Right lobe of liver (tissue), 6 donors: ENCODE results near the gene FMN1. TPM values are rescaled to one million over a fixed set of nuclear protein-coding genes. Genes with fewer than 3 reads are reported as not detected.

Source experiments
- ATAC-seq, 4 donors: fragments of 200-7000 bp; cut with Tn5 transposase; one replicate each; pipeline ENCODE4 v1.9.1; 2020; ENCODE audit warnings: mild to moderate bottlenecking in 4 of 4, moderate library complexity in 4 of 4
- DNase-seq, 3 donors: peaks; one replicate each; pipeline ENCODE4 v3.0.0-alpha.2; 2020
- H3K27ac ChIP-seq, 3 donors: fragments of 200-600 bp; one replicate each; pipeline ENCODE4 v1.8.0; 2022
- H3K27me3 ChIP-seq, 2 donors: fragments of 200-600 bp; one replicate each; pipeline ENCODE4 v1.8.0; 2022
- H3K36me3 ChIP-seq, 4 donors: fragments of 200-600 bp; sonication (generic) in 1 of 4; one replicate each; pipeline versions ENCODE4 v1.5.1 to v1.8.0; 2017 to 2022; ENCODE audit warnings: control low read depth in 1 of 4
- H3K4me1 ChIP-seq, 4 donors: fragments of 200-600 bp; sonication (generic) in 1 of 4; one replicate each; pipeline versions ENCODE4 v1.5.1 to v1.8.0; 2017 to 2022; ENCODE audit warnings: control low read depth in 1 of 4
- H3K4me3 ChIP-seq, 3 donors: fragments of 200-600 bp; one replicate each; pipeline ENCODE4 v1.8.0; 2022
- H3K9me3 ChIP-seq, 4 donors: fragments of 200-600 bp; sonication (generic) in 1 of 4; one replicate each; pipeline versions ENCODE4 v1.5.1 to v1.8.0; 2017 to 2022; ENCODE audit warnings: control low read depth in 1 of 4
- CTCF ChIP-seq, 4 donors: fragments of 200-600 bp in 3 of 4; fragments of 450-650 bp in 1 of 4; IDR thresholded peaks; one replicate each; pipeline versions ENCODE4 v1.5.1 to v1.8.0; 2016 to 2022; ENCODE audit warnings: antibody characterized with exemption in 4 of 4, mild to moderate bottlenecking in 2 of 4
- POLR2A ChIP-seq: fragments of 450-650 bp; IDR thresholded peaks from one replicate; pipeline ENCODE4 v1.6.1; 2017; ENCODE audit warnings: antibody characterized with exemption, mild to moderate bottlenecking
- WGBS: methylation state at CpG from one replicate; pipeline ENCODE4 v1.1.6; 2018; ENCODE audit warnings: low coverage, low lambda C conversion rate; ENCODE audit not compliant: insufficient coverage; ENCODE audit errors: missing lambda C conversion rate; 5-methylcytosine and 5-hydroxymethylcytosine counted together
- intact Hi-C, 2 donors: fragments of 100-400 bp; cut with DNase I; formaldehyde crosslinking; loops; one replicate each; pipeline versions ENCODE4 v1.11.2 to v1.14.1; 2022
- total RNA-seq, 6 experiments: library from RNA; depleted of rRNA in 2 of 6; stranded (reverse); fragments of >200 nt in 2 of 6; fragmentation: NEBNext Ultra II Directional in 3 of 6; extraction: Animal tissue kit (Norgen Biotek cat#: 25700) in 3 of 6; gene quantifications; one replicate each; pipeline versions ENCODE4 v1.1.0 to v1.2.4, GENCODE V29; 2016 to 2023
- donor health status: DM: no; HTN: yes; CAD: no.
- donor health status: DM: no; HTN: no; CAD: no.
- donor health status: DM: no; HTN: no; CAD: no.
- donor health status: DM: no; HTN: yes; CAD: no.
- donor health status: DM: no; HTN: yes; CAD: no.

Gene FMN1
- total RNA-seq, 6 experiments from 2014 or later, result 1.1 to 6.8 (median 3.1) TPM

GRCh38 chr15:32732574-32733157 lies 461.8 kb downstream of the FMN1 start:
- Histone ChIP-seq H3K9me3 (no peaks in the 10 kb centered on the region), H3K4me3 (no peak overlapping the region), H3K27ac (no peak overlapping the region), H3K4me1 (peaks cover 0 to 14% (median 6%) of the 10 kb centered on the region in 4 donors), H3K36me3 (no peaks in the 10 kb centered on the region), H3K27me3 (no peaks in the 10 kb centered on the region)
- DNase-seq, result peak in 1 of 3 donors; percentile 49
- 62% methylated on average over 6 of the region's 6 CpGs for WGBS
- TF ChIP-seq POLR2A, result no peak
- TF ChIP-seq CTCF (IDR thresholded peaks at IDR 0.05), result no peak
- intact Hi-C loops, result no loop called here
- peak; percentile 79 to 92 (median 89) for ATAC-seq

- Histone ChIP-seq H3K4me1 (peaks cover 0 to 14% (median 6%) of the 10 kb centered on the region in 4 donors), H3K4me3 (no peak overlapping the region), H3K27me3 (no peaks in the 10 kb centered on the region), H3K9me3 (no peaks in the 10 kb centered on the region), H3K36me3 (no peaks in the 10 kb centered on the region), H3K27ac (no peak overlapping the region)
- intact Hi-C loops, result no loop called here
- TF ChIP-seq CTCF (IDR thresholded peaks at IDR 0.05) (no peak), POLR2A (no peak)
- ATAC-seq (peak; percentile 78 to 86 (median 82)), DNase-seq (peak; percentile 65 to 85 (median 66))
- 57% methylated on average over 13 of the region's 27 CpGs for WGBS
Observed at GRCh38 chr15:32730677-32731654, 463.5 kb downstream of the FMN1 start.

GRCh38 chr15:32729700-32730395 lies 464.7 kb downstream of the FMN1 start:
- DNase-seq (no peak), ATAC-seq (no peak)
- Histone ChIP-seq H3K27ac (no peak overlapping the region), H3K36me3 (no peaks in the 10 kb centered on the region), H3K4me3 (no peak overlapping the region), H3K27me3 (no peaks in the 10 kb centered on the region), H3K4me1 (peaks cover 0 to 14% (median 6%) of the 10 kb centered on the region in 4 donors), H3K9me3 (no peaks in the 10 kb centered on the region)
- intact Hi-C loops, result no loop called here
- WGBS, result 82% methylated on average over 10 of the region's 10 CpGs
- TF ChIP-seq CTCF (IDR thresholded peaks at IDR 0.05) (no peak), POLR2A (no peak)

GRCh38 chr15:32723171-32723948 lies 471.2 kb downstream of the FMN1 start:
- H3K36me3 ChIP-seq, result no peaks in the 10 kb centered on the region
- TF ChIP-seq POLR2A (no peak), CTCF (IDR thresholded peaks at IDR 0.05) (no peak)
- peaks cover 0 to 12% (median 4%) of the 10 kb centered on the region in 4 donors for H3K4me1 ChIP-seq
- no peak for DNase-seq
- no peak for ATAC-seq
- H3K27me3 ChIP-seq, result peaks cover 0 to 4% of the 10 kb centered on the region in 2 donors
- intact Hi-C loops, result no loop called here
- no peaks in the 10 kb centered on the region for H3K9me3 ChIP-seq
- no peak overlapping the region for H3K4me3 ChIP-seq
- WGBS, result 45% methylated on average over 2 of the region's 2 CpGs
- H3K27ac ChIP-seq, result no peak overlapping the region
